ENCODE measurements around the gene RHOG. TPM values are rescaled to one million over a fixed set of nuclear protein-coding genes. Genes with fewer than 3 reads are reported as not detected.
A peak's percentile ranks its signal among the peaks of the same experiment; 100 is the strongest.
"Not testable (repeated sequence)": the region's sequence is repeated elsewhere in the genome, so short reads cannot be mapped to it uniquely, and the experiment has no call there.

Gene RHOG
- total RNA-seq, 2 experiments from 2014 or later: 183 to 190 TPM

DNA sequence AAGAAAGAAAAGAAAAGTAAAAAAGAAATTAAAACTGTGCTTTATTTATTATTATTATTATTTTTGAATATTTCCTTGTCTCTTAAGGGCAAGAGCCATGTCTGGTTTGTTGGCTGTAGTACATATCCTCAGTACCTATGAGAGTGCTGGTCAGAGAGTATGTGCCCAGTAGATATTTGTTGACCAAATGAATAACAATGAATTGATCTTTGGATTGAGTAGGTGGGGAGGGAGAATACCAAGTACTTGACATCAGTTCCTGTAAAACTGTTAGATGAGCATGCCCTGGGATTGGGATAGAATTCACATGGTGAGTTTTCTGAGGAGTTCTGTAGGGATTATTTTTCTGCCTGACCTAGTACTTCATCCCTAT is 26.1 kb upstream of the RHOG start:
- H3K27ac Mint-ChIP-seq: peak overlapping the region; percentile 92

GRCh38 chr11:3866206-3866605 is 25.4 kb upstream of the RHOG start:
- H3K27ac Mint-ChIP-seq: peak overlapping the region; percentile 92
- no peaks in the 10 kb centered on the region for H3K27me3 Mint-ChIP-seq
- no peak for DNase-seq
- peak overlapping the region; percentile 6 for H3K4me3 Mint-ChIP-seq
- H3K9me3 Mint-ChIP-seq: peaks cover 1% of the 10 kb centered on the region
- H3K4me1 Mint-ChIP-seq: peaks cover 83% of the 10 kb centered on the region
- peaks cover 31% of the 10 kb centered on the region for H3K36me3 Mint-ChIP-seq

More for the DNA sequence above, 26.1 kb upstream of the RHOG start:
- no peak for DNase-seq
- peaks cover 83% of the 10 kb centered on the region for H3K4me1 Mint-ChIP-seq
- H3K27me3 Mint-ChIP-seq: no peaks in the 10 kb centered on the region
- peaks cover 1% of the 10 kb centered on the region for H3K9me3 Mint-ChIP-seq
- H3K36me3 Mint-ChIP-seq: peaks cover 28% of the 10 kb centered on the region
- H3K4me3 Mint-ChIP-seq: peak overlapping the region; percentile 40

DNA sequence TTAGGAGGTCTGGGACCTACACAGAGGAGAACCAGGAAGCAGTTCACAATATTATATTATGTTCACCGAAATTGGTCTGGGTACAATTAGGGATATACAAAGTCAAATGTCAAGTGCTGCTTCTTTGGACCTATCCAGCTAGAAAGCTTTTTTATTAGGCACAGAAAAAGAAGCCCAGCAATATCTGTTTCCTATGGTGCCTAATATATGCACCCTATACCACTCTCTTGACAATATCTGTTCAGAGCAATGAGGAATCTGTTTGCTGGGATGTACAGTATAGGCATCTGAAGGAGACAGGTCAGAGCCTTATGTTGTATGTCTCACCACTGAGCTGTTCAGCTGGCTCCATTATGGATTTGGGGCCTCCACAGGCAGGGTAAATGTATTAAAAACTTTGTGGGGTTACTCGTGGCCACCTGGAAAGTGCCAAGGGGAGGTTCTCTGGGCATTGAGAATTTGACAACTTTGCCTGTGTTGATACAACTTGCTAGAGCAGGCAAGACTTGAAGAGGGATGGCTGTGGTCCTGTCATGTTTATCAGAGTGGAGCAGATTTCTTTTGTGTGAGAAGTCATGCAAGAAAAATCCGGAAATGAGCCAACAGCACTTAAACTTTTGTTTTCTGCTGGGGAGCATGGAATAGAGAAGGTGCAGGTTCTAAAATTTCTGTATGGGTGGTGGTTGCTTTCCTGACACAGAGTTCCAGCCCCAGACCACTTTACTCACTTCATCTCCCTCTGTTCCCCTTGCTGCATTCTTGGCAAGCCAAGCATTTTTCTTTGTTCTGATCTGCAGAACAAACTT is 24.8 kb upstream of the RHOG start:
- no peaks in the 10 kb centered on the region for H3K27me3 Mint-ChIP-seq
- H3K4me1 Mint-ChIP-seq: peaks cover 84% of the 10 kb centered on the region
- peak overlapping the region; percentile 92 for H3K27ac Mint-ChIP-seq
- H3K4me3 Mint-ChIP-seq: peak overlapping the region; percentile 55
- no peak for DNase-seq
- peaks cover 29% of the 10 kb centered on the region for H3K36me3 Mint-ChIP-seq
- peaks cover 1% of the 10 kb centered on the region for H3K9me3 Mint-ChIP-seq

DNA sequence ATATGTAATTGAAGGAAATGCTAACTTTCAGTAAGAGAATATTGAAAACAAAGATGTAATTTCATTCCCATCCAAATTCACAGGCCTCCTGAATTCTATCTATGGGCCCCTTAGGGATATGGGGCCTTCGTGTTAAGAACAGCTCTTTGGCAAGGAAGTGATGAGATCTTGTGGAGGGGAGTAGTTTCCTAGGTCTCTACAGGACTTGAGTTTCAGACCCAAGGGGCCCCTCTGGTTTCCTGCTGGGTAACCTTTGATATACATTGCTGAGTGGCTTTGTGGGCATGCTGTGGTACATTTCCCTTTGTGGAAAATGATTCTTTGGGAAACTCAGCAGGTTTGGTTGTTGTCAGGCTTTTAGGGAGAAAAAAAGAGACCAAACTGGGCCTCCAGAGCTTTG is 20.9 kb upstream of the RHOG start:
- H3K9me3 Mint-ChIP-seq: peaks cover 1% of the 10 kb centered on the region
- peak overlapping the region; percentile 93 for H3K27ac Mint-ChIP-seq
- peaks cover 85% of the 10 kb centered on the region for H3K4me1 Mint-ChIP-seq
- peak; percentile 45 for DNase-seq
- peaks cover 28% of the 10 kb centered on the region for H3K36me3 Mint-ChIP-seq
- H3K27me3 Mint-ChIP-seq: no peaks in the 10 kb centered on the region
- peak overlapping the region; percentile 98 for H3K4me3 Mint-ChIP-seq

DNA sequence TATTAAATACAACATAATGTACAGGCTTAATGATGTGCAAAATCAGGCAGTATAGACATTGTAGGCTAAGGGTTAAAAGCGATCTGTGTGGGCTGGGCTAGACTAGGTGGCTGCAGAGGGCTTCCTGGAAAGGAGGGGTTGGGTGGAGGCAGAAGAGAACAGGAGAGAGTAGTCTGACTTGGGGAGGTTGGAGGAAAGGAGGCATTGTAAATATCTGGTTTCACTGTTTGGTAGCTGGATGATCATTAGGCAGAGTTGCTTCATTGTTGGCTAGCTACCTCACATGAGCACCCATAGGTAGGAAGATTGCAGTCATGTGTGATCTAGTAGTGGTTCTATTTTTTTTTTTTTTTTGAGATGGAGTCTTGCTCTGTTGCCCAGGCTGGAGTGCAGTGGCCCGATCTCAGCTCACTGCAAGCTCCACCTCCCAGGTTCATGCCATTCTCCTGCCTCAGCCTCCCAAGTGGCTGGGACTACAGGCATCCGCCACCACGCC is 20.2 kb upstream of the RHOG start:
- H3K36me3 Mint-ChIP-seq: peaks cover 28% of the 10 kb centered on the region
- not testable (repeated sequence) for H3K27me3 Mint-ChIP-seq, H3K9me3 Mint-ChIP-seq
- peaks cover 78% of the 10 kb centered on the region for H3K4me1 Mint-ChIP-seq
- peak overlapping the region; percentile 93 for H3K27ac Mint-ChIP-seq
- peak; percentile 43 for DNase-seq
- H3K4me3 Mint-ChIP-seq: peak overlapping the region; percentile 98

DNA sequence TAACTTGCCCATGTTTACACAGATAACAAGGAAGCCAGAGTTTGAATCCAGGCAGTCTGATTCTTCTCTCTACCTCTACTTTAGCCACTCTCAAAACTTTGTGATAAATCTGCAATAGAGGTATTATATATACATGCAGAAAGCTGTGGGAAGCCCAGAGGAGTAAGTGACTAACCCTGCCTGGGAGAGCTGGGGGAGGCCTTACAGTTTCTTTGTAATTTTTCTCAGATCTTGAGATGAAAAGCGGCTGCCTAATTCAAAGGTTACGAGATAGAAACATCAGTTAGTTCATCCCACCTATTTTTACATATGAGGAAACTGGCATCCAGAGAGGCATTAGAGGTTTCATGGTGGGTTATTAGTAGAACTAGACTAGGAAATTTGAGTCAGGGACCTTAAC is 19.6 kb upstream of the RHOG start:
- peaks cover 30% of the 10 kb centered on the region for H3K36me3 Mint-ChIP-seq
- H3K27me3 Mint-ChIP-seq: no peaks in the 10 kb centered on the region
- H3K9me3 Mint-ChIP-seq: peaks cover 1% of the 10 kb centered on the region
- H3K4me3 Mint-ChIP-seq: peak overlapping the region; percentile 98
- peaks cover 72% of the 10 kb centered on the region for H3K4me1 Mint-ChIP-seq
- peak overlapping the region; percentile 93 for H3K27ac Mint-ChIP-seq
- DNase-seq: peak; percentile 42

GRCh38 chr11:3859373-3859881 is 18.7 kb upstream of the RHOG start:
- DNase-seq: peak; percentile 45
- H3K36me3 Mint-ChIP-seq: peaks cover 24% of the 10 kb centered on the region
- no peaks in the 10 kb centered on the region for H3K27me3 Mint-ChIP-seq
- H3K9me3 Mint-ChIP-seq: peaks cover 1% of the 10 kb centered on the region
- H3K4me3 Mint-ChIP-seq: peak overlapping the region; percentile 98
- peaks cover 67% of the 10 kb centered on the region for H3K4me1 Mint-ChIP-seq
- H3K27ac Mint-ChIP-seq: peak overlapping the region; percentile 93

GRCh38 chr11:3857628-3858027 is 16.9 kb upstream of the RHOG start:
- peak overlapping the region; percentile 95 for H3K27ac Mint-ChIP-seq
- no peaks in the 10 kb centered on the region for H3K9me3 Mint-ChIP-seq

GRCh38 chr11:3856856-3857553 is 16.2 kb upstream of the RHOG start:
- Mint-ChIP-seq H3K27me3 (no peaks in the 10 kb centered on the region), H3K27ac (peak overlapping the region; percentile 95)

More at GRCh38 chr11:3857628-3858027, 16.9 kb upstream of the RHOG start:
- Mint-ChIP-seq H3K27me3 (no peaks in the 10 kb centered on the region), H3K4me3 (peak overlapping the region; percentile 98), H3K4me1 (peaks cover 73% of the 10 kb centered on the region), H3K36me3 (peaks cover 18% of the 10 kb centered on the region)
- DNase-seq: no peak

GRCh38 chr11:3855808-3856491 is 15.2 kb upstream of the RHOG start:
- H3K4me3 Mint-ChIP-seq: peak overlapping the region; percentile 98
- H3K27me3 Mint-ChIP-seq: no peaks in the 10 kb centered on the region
- H3K9me3 Mint-ChIP-seq: no peaks in the 10 kb centered on the region
- peak; percentile 67 for DNase-seq
- H3K27ac Mint-ChIP-seq: peak overlapping the region; percentile 95
- peaks cover 61% of the 10 kb centered on the region for H3K4me1 Mint-ChIP-seq
- H3K36me3 Mint-ChIP-seq: peaks cover 16% of the 10 kb centered on the region

More at GRCh38 chr11:3856856-3857553, 16.2 kb upstream of the RHOG start:
- no peak for DNase-seq
- peak overlapping the region; percentile 98 for H3K4me3 Mint-ChIP-seq
- peaks cover 22% of the 10 kb centered on the region for H3K36me3 Mint-ChIP-seq
- H3K9me3 Mint-ChIP-seq: no peaks in the 10 kb centered on the region
- peaks cover 71% of the 10 kb centered on the region for H3K4me1 Mint-ChIP-seq

GRCh38 chr11:3854977-3855807 is 14.4 kb upstream of the RHOG start, which contains the start of gene STIM1:
Gene STIM1, plus strand, starts transcription at chr11:3855664. Its CDS starts 607 bp downstream, at chr11:3856271.
- peaks cover 53% of the 10 kb centered on the region for H3K4me1 Mint-ChIP-seq
- peak within 1 kb of the TSS; percentile 97 for H3K27ac Mint-ChIP-seq
- no peaks in the 10 kb centered on the region for H3K9me3 Mint-ChIP-seq

GRCh38 chr11:3854660-3854976 is 13.9 kb upstream of the RHOG start:
- H3K27me3 Mint-ChIP-seq: no peaks in the 10 kb centered on the region
- no peaks in the 10 kb centered on the region for H3K9me3 Mint-ChIP-seq
- DNase-seq: no peak
- H3K27ac Mint-ChIP-seq: peak overlapping the region; percentile 97
- peaks cover 15% of the 10 kb centered on the region for H3K36me3 Mint-ChIP-seq
- H3K4me1 Mint-ChIP-seq: peaks cover 48% of the 10 kb centered on the region
- peak overlapping the region; percentile 86 for H3K4me3 Mint-ChIP-seq

More at GRCh38 chr11:3854977-3855807, 14.4 kb upstream of the RHOG start, which contains the start of gene STIM1:
- H3K27me3 Mint-ChIP-seq: no peaks in the 10 kb centered on the region
- H3K36me3 Mint-ChIP-seq: peaks cover 15% of the 10 kb centered on the region
- H3K4me3 Mint-ChIP-seq: peak within 1 kb of the TSS; percentile 98
- peak; percentile 99 for DNase-seq

DNA sequence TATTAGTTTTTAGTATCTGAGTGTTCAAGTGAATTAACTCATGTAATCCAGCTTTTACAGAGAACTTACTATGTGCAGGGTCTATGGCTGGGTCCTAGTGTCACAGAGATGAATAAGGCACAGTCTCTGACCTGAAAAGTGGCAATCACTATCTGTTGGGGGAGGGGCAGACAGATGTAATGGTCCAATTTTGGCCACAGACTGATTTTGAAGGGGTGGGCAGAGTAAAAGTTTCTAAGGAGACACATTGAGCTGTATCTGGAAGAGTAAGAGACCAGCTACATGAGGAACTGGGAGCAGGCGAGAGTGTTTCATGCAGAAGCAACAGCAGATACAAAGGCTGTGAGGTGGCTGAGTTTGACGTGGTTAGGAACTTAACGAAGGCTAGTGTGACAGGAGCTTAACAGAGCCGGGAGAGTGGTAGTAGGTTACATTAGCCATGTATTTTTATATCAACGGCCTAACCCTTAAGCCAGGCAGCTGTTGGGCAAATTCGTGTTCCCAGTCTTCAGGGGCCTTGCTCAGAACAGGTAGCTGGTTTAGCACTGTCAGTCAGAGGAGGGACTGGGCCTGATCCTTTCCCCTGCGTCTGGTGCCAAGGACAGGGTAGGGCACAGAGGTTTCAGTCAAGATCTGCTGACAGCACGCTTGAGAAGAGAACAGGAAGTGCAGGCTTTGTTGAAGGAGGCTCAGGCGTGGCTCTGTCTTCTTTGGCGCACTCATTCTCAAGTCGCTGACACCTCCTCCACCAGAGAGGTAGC is 13.3 kb upstream of the RHOG start:
- peak; percentile 67 for DNase-seq
- Mint-ChIP-seq H3K36me3 (peaks cover 15% of the 10 kb centered on the region), H3K27me3 (no peaks in the 10 kb centered on the region), H3K9me3 (no peaks in the 10 kb centered on the region), H3K27ac (peak overlapping the region; percentile 97), H3K4me3 (peak overlapping the region; percentile 86), H3K4me1 (peaks cover 46% of the 10 kb centered on the region)
